ENCODE data around the gene WDPCP.

Gene WDPCP

GRCh38 chr2:63268946-63269345 lies 319.3 kb downstream of the WDPCP start:
- no peak overlapping the region for H3K4me3 ChIP-seq (ENCODE audit: low read depth, low read length)
- TF ChIP-seq CTCF (conservative IDR thresholded peaks at IDR 0.05; ENCODE audit: low read depth, low read length): no peak
- DNase-seq (ENCODE audit: low read depth): no peak

- H3K4me3 ChIP-seq (ENCODE audit: low read depth, low read length): no peak overlapping the region
- TF ChIP-seq CTCF (conservative IDR thresholded peaks at IDR 0.05; ENCODE audit: low read depth, low read length): no peak
- no peak for DNase-seq (ENCODE audit: low read depth)
Observed at GRCh38 chr2:63261137-63261621, 327.1 kb downstream of the WDPCP start.

DNA sequence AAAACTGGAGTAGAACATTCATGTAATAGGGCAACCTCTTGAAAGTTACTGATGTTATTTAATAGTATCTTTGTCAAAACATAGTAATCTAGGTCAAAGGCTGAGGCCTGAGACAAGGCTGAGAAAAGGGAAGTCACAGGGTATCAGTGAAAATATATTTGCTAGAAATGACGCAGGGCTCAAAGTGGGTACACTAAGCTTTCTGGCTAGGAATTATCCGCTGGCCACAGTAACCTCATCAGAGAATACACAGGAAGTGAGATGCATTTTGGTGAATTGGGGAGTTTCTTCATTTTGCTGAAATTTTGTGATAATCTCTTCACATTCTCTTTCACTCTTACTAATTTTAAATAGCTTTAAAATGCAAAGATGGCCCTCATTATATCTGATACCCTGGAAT lies 330.8 kb downstream of the WDPCP start:
- no peak for DNase-seq (ENCODE audit: low read depth)
- TF ChIP-seq CTCF (conservative IDR thresholded peaks at IDR 0.05; ENCODE audit: low read depth, low read length): no peak
- H3K4me3 ChIP-seq (ENCODE audit: low read depth, low read length): no peak overlapping the region

DNA sequence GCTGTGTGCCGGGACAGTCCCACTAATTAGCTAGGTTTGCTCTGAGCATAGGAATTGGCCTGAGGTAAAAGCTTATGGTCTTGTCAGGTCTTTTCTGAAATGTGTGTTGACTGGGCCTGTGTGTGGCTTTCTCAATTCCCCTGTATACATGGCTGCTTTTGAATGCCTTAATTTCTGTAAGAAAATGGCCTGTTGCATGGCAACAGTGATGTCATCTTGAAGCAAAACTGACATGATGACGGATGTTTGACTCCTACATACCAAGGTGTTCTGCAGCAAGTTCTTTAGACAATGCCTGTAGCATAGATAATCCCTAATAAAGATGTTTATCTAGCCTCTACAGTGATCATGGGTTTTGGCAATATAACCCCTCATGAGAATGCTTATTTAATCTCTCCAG lies 339.1 kb downstream of the WDPCP start:
- no peak for TF ChIP-seq CTCF (conservative IDR thresholded peaks at IDR 0.05; ENCODE audit: low read depth, low read length)
- H3K4me3 ChIP-seq (ENCODE audit: low read depth, low read length): no peak overlapping the region
- DNase-seq (ENCODE audit: low read depth): no peak

DNA sequence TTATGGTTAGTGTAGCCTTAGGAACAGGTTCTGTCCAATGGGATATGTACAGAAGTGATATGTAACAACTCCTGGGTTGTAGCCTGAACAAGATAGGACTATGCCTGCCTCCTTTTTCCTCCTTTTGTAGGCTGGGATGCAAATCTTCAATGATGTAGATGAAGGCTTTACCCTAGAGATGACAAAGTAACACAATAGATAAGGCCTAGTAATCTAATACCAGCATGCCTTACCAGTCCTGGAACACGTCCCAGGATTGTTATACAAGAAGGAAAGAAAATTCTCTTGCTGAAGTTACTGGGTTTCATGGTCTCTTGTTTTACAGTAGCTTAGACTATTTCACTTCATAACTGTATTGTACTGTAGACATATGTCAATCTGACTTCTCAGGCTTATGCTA lies 345.5 kb downstream of the WDPCP start:
- no peak overlapping the region for H3K4me3 ChIP-seq (ENCODE audit: low read depth, low read length)
- DNase-seq (ENCODE audit: low read depth): peak; percentile 16
- TF ChIP-seq CTCF (conservative IDR thresholded peaks at IDR 0.05; ENCODE audit: low read depth, low read length): no peak

DNA sequence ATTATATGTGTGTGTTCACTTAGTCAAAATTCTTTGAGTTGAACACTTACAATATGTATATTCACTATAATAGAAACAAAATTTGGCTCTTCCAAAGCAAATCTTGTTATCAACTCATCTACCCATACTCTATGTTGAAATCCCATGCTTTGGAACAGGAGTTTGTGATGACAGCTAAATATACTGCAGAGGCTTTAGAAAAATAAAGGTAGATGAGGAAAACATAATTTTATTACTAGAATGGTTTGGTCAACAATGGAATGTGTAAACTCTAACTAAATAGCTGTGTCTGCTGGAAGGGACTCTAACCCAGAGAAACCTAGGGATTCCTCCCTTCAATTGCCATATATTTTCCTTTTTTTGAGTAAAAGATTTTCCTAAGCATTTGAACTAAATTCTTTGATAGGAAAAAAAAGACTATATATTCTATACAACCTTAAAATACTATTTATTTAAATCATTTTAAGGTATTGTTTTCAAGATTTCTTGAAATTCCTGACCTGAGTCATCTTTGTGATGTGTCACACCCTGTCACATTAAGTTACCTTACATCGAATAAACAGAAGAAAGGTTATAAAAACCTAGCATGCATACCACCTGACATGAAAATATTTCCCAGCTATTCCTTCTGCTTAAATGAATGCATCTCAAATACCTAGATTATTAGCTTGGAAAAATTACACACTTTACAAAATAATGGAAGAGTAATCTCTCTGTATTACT lies 362.2 kb downstream of the WDPCP start:
- H3K4me3 ChIP-seq (ENCODE audit: low read depth, low read length): no peak overlapping the region
- no peak for TF ChIP-seq CTCF (conservative IDR thresholded peaks at IDR 0.05; ENCODE audit: low read depth, low read length)
- DNase-seq (ENCODE audit: low read depth): no peak

Data from choroid plexus epithelial cell (primary cell).